Brain microvascular endothelial cell (primary cell): ENCODE data around the gene CDPF1.
A peak's percentile ranks its signal among the peaks of the same experiment; 100 is the strongest.

Experiments used
- DNase-seq: peaks from one replicate; pipeline ENCODE4 v3.0.0-alpha.2; 2020
- H3K27ac ChIP-seq: fragments of 250-450 bp; sonication (Bioruptor Pico); 2 replicates; pipeline ENCODE4 v1.5.1; 2020; ENCODE audit warnings: mild to moderate bottlenecking, moderate library complexity
- H3K27me3 ChIP-seq: fragments of 250-450 bp; sonication (Bioruptor Pico); replicated peaks from 2 replicates; pipeline ENCODE4 v1.5.1; 2020; ENCODE audit warnings: mild to moderate bottlenecking
- H3K36me3 ChIP-seq: fragments of 250-450 bp; sonication (Bioruptor Pico); replicated peaks from 2 replicates; pipeline ENCODE4 v1.5.1; 2020; ENCODE audit warnings: mild to moderate bottlenecking
- H3K4me3 ChIP-seq: 2 replicates; pipeline ENCODE4 v1.5.1; 2011; ENCODE audit warnings: low read depth, mild to moderate bottlenecking, control low read depth, low read length, moderate library complexity
- CTCF ChIP-seq: IDR thresholded peaks from 2 replicates; pipeline ENCODE4 v1.5.1; 2011; ENCODE audit warnings: low read depth, mild to moderate bottlenecking, moderate library complexity, low read length, control low read depth, inconsistent platforms; ENCODE audit errors: missing control alignments
- in situ Hi-C: cut with HindIII; loops from 2 replicates; pipeline ENCODE4 v1.10.0; 2017; ENCODE audit warnings: low sequenced_read_pairs, low pct_ligation_motif_present

CDPF1 gene

GRCh38 chr22:46251266-46251665 lies 1.2 kb upstream of the CDPF1 start:
- in situ Hi-C loops: no loop called here
- no peaks in the 10 kb centered on the region for H3K36me3 ChIP-seq
- no peak for TF ChIP-seq CTCF
- no peak for DNase-seq
- H3K27ac ChIP-seq: no peak overlapping the region
- no peaks in the 10 kb centered on the region for H3K27me3 ChIP-seq
- H3K4me3 ChIP-seq: peak overlapping the region; percentile 82

DNA sequence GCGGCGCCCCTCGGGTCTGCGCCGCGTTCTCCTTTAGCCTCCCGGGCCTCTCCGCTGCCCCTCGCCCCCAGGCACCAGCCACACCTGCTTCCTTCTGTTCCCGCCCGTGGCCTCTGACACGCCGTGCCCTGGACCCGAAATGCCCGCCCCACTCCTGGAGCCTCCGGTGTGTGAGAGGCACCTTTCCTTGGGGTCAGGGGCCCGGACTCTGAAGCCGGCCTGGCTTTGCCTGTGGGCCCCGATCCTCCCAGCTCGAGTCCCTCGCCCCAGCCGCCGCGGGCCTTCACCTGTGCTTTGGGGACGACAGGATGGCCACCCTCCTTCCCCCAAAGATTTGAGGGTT lies 661 bp upstream of the CDPF1 start:
- in situ Hi-C loops: no loop called here
- Histone ChIP-seq H3K4me3 (peak overlapping the region; percentile 82), H3K27ac (no peak overlapping the region), H3K36me3 (no peaks in the 10 kb centered on the region), H3K27me3 (no peaks in the 10 kb centered on the region)
- no peak for DNase-seq
- TF ChIP-seq CTCF: no peak

- Histone ChIP-seq H3K4me3 (no peak overlapping the region), H3K36me3 (no peaks in the 10 kb centered on the region), H3K27me3 (no peaks in the 10 kb centered on the region), H3K27ac (no peak overlapping the region)
- in situ Hi-C loops: no loop called here
- TF ChIP-seq CTCF: no peak
- no peak for DNase-seq
Observed at GRCh38 chr22:46247443-46247975, 2.6 kb downstream of the CDPF1 start.

DNA sequence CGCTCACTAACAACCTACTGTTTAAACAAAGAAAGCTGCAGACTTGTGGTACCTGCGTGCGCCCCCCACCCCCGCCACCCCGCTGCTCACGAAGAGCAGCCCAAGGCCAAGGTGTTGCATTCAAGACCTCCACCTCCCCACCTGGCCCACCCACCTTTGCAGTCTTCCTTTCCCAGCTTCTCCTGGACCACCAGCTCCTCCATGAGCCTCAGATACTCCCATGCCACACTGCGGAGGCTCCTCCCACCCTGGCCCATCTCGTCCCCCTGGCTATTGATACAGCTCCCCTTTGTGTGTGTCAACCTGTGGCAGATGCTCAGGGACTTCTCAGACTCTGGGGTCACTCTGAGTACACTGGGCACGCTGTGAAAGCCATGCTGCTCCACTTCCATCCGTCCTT lies 3.9 kb downstream of the CDPF1 start:
- Histone ChIP-seq H3K36me3 (no peaks in the 10 kb centered on the region), H3K4me3 (no peak overlapping the region), H3K27ac (no peak overlapping the region), H3K27me3 (no peaks in the 10 kb centered on the region)
- in situ Hi-C loops: no loop called here
- TF ChIP-seq CTCF: no peak
- DNase-seq: no peak

GRCh38 chr22:46245511-46245910 lies 4.6 kb downstream of the CDPF1 start:
- H3K27ac ChIP-seq: no peak overlapping the region
- H3K36me3 ChIP-seq: no peaks in the 10 kb centered on the region
- DNase-seq: no peak
- no peak for TF ChIP-seq CTCF
- no peaks in the 10 kb centered on the region for H3K27me3 ChIP-seq
- no peak overlapping the region for H3K4me3 ChIP-seq
- in situ Hi-C loops: no loop called here

DNA sequence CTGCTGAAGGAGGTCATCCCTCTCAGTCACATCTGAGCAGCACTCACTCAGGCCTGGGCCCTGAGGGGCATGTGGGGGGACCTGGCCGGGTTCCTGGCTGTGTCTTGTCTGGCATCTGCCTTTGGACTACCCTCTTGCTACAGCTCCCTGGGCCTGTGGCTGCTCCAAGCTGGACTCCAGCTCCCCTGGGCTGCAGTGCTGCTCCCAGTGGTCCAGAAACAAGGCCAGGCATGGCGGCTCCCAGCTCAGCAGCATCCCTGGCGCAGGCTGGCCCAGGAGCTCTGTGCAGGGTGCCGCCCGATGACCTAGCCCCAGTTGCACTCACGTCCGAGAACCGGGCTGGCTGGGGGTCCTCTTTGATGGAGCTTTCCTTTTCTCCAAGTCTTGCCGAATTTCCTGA lies 5.3 kb downstream of the CDPF1 start:
- Histone ChIP-seq H3K27me3 (no peaks in the 10 kb centered on the region), H3K27ac (no peak overlapping the region), H3K36me3 (no peaks in the 10 kb centered on the region), H3K4me3 (no peak overlapping the region)
- no peak for DNase-seq
- in situ Hi-C loops: no loop called here
- TF ChIP-seq CTCF: no peak
